SKM-1 treated with dmso at 0.1 percent for 144 hours (cell line): ENCODE measurements around the gene CD69.
A peak's percentile ranks its signal among the peaks of the same experiment; 100 is the strongest.
"Not testable (repeated sequence)": the region's sequence is repeated elsewhere in the genome, so short reads cannot be mapped to it uniquely, and the experiment has no call there.

Experiments used
- DNase-seq: peaks from one replicate; lab custom pipeline; 2025; ENCODE audit not compliant: unreplicated experiment; lab: John Stamatoyannopoulos, UW

Gene CD69

DNA sequence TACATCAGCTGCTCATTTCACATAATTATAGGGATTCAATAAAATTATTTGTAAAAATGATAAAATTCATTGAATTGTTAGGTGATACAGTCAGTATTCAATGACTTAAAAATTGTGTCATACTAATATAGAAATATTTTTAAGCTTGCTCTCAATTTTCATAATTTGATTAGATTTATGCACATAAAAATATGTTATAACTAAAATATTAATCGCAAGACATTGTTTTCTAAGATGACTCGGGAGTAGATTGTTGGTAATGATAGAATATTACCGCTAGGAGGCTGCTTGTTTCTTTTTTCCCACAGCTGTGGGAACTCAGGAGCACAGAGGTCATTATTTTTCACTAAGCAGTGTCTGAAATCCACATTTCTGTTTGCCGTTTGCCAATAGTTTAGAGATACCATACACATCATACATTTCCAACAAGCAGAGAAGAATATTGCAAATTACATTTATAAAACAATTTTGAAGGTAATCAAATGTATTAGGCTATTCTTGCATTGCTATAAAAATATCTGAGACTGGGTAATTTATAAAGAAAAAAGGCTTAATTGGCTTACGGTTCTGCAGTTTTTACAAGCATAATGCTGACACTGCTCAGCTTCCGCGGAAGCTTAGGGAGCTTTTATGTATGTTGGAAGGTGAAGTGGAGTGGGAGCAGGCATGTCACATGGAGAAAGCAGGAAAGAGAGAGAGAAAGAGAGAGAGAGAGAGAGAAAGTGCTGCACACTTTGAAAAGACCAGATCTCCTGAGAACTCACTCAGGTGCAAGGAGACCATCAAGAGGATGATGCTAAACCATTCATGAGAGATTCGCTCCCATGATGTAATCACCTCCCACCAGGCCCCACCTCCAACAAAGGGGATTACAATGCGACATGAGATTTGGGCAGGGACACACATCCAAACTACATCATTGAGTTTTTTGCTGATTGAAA lies 9.2 kb downstream of the CD69 start:
- DNase-seq = peak; percentile 40

DNA sequence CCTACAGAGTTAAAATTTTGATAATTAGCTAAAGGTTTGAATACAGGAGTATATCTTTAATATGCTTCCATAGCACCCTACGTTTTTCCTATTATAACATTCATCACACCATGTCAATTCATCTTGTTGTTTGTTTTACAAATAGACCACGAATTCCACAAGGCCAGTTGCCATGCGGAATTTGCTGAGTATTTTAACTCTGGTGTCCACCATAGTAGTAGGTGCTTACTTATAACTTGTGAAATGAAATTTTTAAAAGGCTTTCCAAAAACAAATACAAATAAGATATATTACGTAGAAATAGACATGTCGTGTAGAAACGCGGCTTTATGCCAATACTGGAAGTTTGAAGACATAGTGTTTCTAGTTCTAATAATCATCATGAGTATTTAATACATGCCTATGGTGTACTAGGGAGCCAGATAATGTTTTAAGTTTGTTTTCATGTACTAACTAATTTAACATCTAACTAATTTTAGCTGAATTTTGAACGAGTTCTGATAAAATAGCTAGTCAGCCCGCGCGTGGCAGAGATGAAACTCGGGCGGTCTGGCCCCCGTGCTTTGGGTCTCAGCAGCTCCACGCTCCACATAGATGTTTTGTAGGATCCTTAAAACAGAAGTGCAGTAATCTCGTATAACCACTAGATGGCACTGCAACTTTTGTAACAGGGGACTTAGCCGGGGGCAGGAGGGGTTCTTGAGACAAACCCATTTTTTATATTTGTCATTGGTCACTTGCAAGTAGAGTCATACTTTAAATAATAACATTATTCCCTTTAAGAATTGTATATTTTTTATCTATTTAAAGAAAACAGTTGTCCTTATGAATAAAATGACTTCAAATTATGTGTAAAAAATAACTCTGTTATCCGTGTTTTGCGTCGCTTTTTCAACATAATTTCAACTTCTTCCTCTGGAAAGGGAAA lies 10.2 kb downstream of the CD69 start:
- peak; percentile 27 for DNase-seq

GRCh38 chr12:9749640-9750039 lies 11.1 kb downstream of the CD69 start:
- no peak for DNase-seq

DNA sequence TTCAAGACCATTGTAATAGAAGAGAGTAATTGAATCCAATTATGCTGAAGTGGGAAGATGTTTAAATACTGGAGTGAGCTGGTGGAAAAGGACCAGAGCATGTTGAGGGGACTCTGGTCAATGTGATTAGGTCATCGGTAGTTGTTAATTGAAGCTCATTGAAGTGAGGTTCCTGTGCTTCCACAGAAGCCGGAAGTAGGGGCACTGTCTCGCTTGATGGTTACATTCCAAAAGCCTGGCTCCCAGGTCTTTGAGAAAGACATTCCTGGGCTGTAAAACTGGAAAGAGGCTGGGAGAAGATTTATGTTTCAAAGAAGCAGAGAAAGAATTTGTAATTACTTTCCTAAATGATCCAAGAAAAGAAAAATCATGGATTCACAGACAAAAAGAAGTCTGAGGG lies 15.5 kb downstream of the CD69 start:
- DNase-seq = no peak

GRCh38 chr12:9742661-9743060 lies 18.0 kb downstream of the CD69 start:
- DNase-seq = no peak

DNA sequence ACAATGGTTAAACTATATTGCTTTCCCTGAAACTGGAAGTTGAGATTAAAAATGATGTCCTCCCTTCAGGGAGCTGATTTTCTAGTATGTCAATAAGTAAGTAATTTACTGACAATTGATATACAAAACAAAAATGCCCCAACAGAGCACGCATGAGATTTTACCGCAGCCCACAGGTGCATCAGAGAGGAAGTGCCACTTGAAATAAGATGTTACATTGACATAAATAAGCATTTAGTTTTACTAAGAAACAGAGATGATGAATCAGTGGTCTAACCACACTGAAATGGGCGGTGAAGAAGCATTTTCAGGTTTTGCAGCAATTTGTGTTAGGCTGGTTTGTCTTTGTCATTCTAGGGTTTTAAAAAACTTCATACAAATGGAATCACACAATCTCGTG lies 19.0 kb downstream of the CD69 start:
- no peak for DNase-seq

GRCh38 chr12:9740106-9740750 lies 20.5 kb downstream of the CD69 start:
- DNase-seq = no peak

DNA sequence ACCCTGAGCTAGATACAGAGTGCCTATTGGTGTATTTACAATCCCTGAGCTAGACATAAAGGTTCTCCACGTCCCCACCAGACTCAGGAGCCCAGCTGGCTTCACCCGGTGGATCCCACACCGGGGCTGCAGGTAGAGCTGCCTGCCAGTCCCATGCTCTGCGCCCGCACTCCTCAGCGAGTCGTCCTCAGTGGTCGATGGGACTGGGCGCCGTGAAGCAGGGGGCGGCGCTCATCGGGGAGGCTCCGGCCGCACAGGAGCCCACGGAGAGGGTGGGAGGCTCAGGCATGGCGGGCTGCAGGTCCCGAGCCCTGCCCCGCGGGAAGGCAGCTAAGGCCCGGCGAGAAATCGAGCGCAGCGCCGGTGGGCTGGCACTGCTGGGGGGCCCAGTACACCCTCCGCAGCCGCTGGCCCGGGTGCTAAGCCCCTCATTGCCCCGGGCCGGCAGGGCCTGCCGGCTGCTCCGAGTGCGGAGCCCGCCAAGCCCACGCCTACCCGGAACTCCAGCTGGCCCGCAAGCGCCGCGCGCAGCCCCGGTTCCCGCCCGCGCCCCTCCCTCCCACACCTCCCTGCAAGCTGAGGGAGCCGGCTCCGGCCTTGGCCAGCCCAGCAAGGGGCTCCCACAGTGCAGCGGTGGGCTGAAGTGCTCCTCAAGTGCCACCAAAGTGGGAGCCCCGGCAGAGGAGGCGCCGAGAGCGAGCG lies 21.1 kb downstream of the CD69 start:
- DNase-seq = not testable (repeated sequence)

DNA sequence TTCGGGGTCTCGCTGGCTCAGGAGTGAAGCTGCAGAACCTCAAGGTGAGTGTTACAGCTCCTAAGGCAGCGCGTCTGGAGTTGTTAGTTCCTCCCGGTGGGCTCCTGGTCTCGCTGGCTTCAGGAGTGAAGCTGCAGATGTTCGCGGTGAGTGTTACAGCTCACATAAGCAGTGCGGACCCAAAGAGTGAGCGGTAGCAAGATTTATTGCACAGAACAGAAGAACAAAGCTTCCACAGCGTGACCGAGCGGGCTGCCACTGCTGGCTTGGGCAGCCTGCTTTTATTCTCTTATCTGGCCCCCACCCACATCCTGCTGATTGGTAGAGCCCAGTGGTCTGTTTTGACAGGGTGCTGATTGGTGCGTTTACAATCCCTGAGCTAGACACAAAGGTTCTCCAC lies 21.8 kb downstream of the CD69 start:
- DNase-seq = not testable (repeated sequence)

GRCh38 chr12:9736936-9737705 lies 23.6 kb downstream of the CD69 start:
- DNase-seq = peak; percentile 40

DNA sequence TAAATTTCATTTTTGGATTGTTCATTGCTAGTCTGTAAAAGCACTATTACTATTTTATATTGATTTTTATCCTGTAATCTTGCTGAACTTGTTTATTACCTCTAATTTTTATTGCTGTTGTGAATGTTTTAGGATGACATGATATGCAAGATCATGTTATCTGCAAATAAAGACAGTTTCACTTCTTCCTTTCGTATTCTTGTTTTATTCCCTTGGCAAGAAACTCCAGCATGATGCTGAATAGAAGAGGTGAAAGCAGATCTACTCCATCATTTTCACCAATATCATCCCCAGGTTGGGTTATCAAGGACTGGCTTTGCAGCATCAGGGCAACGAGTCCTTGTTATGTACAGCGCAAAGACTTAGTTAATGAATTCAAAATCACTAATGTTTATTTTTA lies 25.1 kb downstream of the CD69 start:
- DNase-seq = no peak

GRCh38 chr12:9732921-9733461 lies 27.7 kb downstream of the CD69 start, which contains the start of gene CLECL1:
CLECL1 (minus strand) TSS chr12:9733097.
- DNase-seq = no peak

DNA sequence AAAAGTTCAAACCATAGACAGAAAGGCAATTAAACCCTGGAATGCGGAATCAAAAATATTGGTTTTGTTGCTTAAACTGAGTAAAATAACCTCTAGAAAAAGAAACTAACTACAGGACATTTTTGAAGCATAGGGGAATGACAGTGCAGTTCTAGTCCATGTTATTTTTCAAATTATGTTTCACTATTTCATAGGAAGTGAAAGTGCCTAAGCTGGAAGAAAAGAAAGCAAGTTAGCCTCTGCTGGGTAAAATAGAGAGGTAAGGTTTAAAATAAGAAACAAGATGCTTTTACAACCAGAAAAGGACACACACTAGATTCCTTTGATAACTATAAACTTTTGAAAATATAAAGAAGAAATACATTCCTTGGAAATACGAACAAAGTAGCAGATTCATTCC lies 28.9 kb downstream of the CD69 start:
- no peak for DNase-seq

- no peak for DNase-seq
Measured at GRCh38 chr12:9731393-9731792, 29.3 kb downstream of the CD69 start.

DNA sequence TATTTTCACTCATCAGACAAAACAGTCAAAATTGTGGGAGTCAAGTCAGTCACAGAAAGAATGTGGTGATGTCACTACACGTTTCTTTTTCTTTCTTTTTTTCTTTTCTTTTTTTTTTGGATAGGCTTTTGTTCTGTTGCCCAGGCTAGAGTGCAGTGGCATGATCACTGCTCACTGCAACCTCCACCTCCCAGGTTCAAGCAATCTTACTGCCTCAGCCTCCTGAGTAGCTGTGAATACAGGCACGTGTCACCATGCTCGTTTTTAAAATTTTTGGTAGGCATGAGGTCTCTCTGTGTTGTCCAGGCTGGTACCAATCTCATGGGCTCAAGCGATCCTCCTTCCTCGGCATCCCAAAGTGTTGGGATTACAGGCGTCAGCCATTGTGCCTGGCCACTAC lies 30.1 kb downstream of the CD69 start:
- DNase-seq = no peak

- DNase-seq = no peak
Measured at GRCh38 chr12:9730011-9730410, 30.7 kb downstream of the CD69 start.

- no peak for DNase-seq
Measured at GRCh38 chr12:9729082-9729481, 31.6 kb downstream of the CD69 start.

DNA sequence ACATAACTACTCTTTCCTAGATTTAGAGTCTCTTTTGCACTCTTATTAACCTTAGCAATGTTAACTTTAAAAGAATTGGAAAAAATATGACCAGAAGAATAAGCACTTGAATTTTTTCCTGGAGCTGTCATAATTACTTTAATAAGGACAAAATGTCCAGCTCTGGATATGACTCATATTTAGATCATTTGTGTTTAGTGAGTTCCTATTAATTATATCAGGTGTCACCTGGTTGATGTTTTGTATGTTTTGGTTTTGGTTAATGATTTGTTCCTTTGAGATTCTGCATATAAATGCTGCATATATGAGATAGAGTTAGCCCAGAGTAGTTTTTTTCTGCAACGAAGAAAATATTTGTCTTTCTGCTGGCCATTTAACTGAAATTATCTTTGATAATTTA lies 32.9 kb downstream of the CD69 start:
- DNase-seq = no peak

DNA sequence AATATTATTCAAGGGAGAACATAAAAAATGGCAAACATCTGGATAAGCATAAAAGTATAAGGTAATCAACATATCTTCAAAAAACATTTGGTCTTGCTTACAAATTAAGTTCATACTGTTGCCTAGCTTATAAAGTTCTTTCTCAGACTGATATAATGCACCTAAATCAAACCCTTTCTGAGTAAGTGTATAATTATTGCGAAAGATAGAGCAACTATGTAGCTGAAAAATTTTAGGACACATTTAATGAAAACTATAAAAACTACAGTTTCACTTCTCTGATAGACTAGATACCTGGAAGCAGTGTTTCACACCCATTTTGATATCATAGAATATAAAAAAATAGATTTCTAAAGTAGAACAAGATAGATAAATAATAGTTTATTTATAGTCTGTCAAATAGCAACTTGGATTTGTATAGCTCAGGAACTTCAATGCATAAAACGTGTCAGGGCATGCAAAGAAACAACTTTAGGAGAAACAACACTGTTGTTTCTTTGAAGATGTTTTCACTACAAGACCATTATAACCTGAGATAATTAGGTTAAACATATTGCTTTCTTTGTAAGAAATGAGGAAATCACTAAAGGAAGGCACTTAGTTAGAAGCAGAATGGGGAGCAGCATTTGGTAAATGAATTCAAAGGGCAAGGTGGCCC lies 35.4 kb downstream of the CD69 start:
- no peak for DNase-seq
